ENCODE measurements around the gene COX7A2L. TPM values are rescaled to one million over a fixed set of nuclear protein-coding genes. Genes with fewer than 3 reads are reported as not detected.

Gene COX7A2L
- total and polyA plus RNA-seq, 9 of the 15 experiments (the other 6 are each of a cell fraction or from before 2014, with no cell fraction given), result 118 to 481 (median 163) TPM

DNA sequence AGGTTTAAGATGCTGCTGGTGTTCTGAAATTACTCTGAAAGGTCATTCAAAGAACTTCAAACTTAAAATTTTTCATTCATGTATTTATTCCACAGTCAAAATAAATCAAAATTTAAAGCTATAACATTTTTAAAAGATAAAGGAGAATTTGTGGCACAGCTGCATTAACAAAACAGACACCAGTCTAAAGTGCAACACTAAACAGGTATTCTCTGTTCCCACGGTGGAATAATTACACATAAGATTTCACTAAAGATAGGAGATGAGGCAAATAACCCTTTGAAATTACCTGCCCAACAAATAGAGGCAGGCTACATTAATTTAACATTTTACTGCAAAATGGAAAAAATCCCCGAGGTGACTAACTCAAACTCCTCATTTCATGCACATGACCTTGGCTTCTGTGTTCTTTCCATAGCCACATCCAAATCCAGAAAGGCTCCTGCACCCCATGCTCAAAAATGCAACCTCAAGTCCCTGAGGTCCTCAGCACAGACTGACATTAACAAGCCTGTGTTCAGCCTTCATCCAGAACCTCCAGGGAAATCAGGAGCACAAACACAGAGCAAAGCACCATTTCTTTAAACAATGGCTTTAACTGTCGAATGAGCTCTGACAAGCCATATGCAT lies 10.5 kb downstream of the COX7A2L start (continued):
- TF ChIP-seq, protein P1, sequence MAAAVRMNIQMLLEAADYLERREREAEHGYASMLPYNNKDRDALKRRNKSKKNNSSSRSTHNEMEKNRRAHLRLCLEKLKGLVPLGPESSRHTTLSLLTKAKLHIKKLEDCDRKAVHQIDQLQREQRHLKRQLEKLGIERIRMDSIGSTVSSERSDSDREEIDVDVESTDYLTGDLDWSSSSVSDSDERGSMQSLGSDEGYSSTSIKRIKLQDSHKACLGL (CRISPR knock-in tag; IDR thresholded peaks at IDR 0.05; ENCODE audit: borderline replicate concordance, poor library complexity, severe bottlenecking), result no peak
- no peak for TF ChIP-seq MAFF (IDR thresholded peaks at IDR 0.05; ENCODE audit: low read length)

DNA sequence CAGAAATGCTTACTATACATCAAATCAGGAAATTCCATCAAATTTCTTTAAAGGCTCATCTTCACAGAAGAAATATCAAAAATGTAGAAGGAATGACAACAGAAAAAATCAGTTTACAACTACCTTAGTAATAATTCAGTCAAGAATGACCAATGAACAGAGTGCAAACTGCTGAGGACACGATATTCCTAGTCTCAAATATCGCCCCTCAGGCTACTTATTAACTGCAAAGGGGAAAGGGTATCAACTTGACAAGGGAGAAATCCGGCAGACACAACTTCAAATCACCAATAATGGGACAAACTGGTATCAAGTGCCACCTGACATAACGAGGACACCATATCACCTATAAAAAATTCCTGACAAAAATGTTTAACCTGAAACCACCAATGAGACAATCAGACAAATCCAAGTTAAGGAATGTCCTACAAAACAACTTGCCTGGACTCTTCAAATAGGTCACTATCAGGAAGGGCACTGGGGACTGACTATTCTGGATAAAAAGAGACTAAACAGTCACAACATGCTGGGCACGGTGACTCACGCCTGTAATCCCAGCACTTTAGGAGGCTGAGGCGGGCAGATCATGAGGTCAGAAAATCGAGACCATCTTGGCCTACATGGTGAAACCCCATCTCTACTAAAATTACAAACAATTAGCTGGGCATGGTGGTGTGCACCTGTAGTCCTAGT lies 12.8 kb downstream of the COX7A2L start:
- Histone ChIP-seq H3K9me3 (replicated peaks; ENCODE audit: control insufficient read depth, insufficient read depth, low read depth, low read length) (no peaks in the 10 kb centered on the region), H3K79me2 (ENCODE audit: control insufficient read depth, insufficient read depth, low read length) (peaks cover 64% of the 10 kb centered on the region), H2AFZ (ENCODE audit: low read depth, low read length) (no peak overlapping the region), H4K20me1 (replicated peaks; ENCODE audit: control insufficient read depth, insufficient read depth, low read length) (no peaks in the 10 kb centered on the region), H3K36me3 (ENCODE audit: control insufficient read depth, insufficient read depth, low read length) (peaks cover 86% of the 10 kb centered on the region), H3K9me1 (ENCODE audit: control insufficient read depth, insufficient read depth, low read length) (no peaks in the 10 kb centered on the region), H3K4me1 (replicated peaks in 1 of 2; ENCODE audit: control insufficient read depth in 2 of 2, insufficient read depth in 2 of 2, low read length in 2 of 2) (peaks cover 0 to 1% of the 10 kb centered on the region in 2 experiments; a peak in 1 of 5 replicates), H3K4me2 (ENCODE audit: insufficient read depth, low read length) (no peak overlapping the region), H3K9ac (ENCODE audit: insufficient read depth in 1 of 2, low read depth in 2 of 2, low read length in 2 of 2) (no peak overlapping the region), H3K27me3 (ENCODE audit: control insufficient read depth in 2 of 2, insufficient read depth in 2 of 2, low read length in 2 of 2) (no peaks in the 10 kb centered on the region), H3K4me3 (no peak overlapping the region), H3K27ac (ENCODE audit: extremely low read depth, low read depth, low read length) (no peak overlapping the region)
- in situ Hi-C loops (cut with MboI), result no loop called here
- POLR2A ChIA-PET, result no interaction called here
- no peak for FAIRE-seq
- ATAC-seq, result no peak
- CTCF ChIA-PET (ENCODE audit: low intra/inter-chr PET ratio), result no interaction called here
- BruUV-seq (replicated peaks), result no TSS peak
- intact Hi-C loops (cut with micrococcal nuclease), result no loop called here
- 95% methylated on average over 8 of the region's 8 CpGs for WGBS (ENCODE audit: insufficient coverage, low coverage, missing lambda C conversion rate)
- DNase-seq (ENCODE audit: extremely low read depth in 1 of 4, low spot score in 3 of 4), result no peak
- TF ChIP-seq, protein P2, sequence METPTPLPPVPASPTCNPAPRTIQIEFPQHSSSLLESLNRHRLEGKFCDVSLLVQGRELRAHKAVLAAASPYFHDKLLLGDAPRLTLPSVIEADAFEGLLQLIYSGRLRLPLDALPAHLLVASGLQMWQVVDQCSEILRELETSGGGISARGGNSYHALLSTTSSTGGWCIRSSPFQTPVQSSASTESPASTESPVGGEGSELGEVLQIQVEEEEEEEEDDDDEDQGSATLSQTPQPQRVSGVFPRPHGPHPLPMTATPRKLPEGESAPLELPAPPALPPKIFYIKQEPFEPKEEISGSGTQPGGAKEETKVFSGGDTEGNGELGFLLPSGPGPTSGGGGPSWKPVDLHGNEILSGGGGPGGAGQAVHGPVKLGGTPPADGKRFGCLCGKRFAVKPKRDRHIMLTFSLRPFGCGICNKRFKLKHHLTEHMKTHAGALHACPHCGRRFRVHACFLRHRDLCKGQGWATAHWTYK (CRISPR knock-in tag; IDR thresholded peaks at IDR 0.05), result no peak
- TF ChIP-seq OTX1 (CRISPR knock-in tag; IDR thresholded peaks at IDR 0.05), result no peak
- no peak for TF ChIP-seq MAFK (IDR thresholded peaks at IDR 0.05; ENCODE audit: low read length)
- TF ChIP-seq POLR2H (tag; IDR thresholded peaks at IDR 0.05; ENCODE audit: low read depth), result no peak
- no peak for TF ChIP-seq TEAD2 (tag; IDR thresholded peaks at IDR 0.05)
- TF ChIP-seq, protein P3, sequence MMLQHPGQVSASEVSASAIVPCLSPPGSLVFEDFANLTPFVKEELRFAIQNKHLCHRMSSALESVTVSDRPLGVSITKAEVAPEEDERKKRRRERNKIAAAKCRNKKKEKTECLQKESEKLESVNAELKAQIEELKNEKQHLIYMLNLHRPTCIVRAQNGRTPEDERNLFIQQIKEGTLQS (IDR thresholded peaks at IDR 0.05), result no peak
- TF ChIP-seq, protein P3 (CRISPR knock-in tag; conservative IDR thresholded peaks at IDR 0.05), result no peak
- TF ChIP-seq MAZ (CRISPR knock-in tag; conservative IDR thresholded peaks at IDR 0.05 in 1 of 2, IDR thresholded peaks at IDR 0.05 in 1 of 2), result no peak
- no peak for TF ChIP-seq ZNF780A (CRISPR knock-in tag; IDR thresholded peaks at IDR 0.05)
- no peak for TF ChIP-seq ZNF175 (CRISPR knock-in tag; IDR thresholded peaks at IDR 0.05; ENCODE audit: low read depth)
- TF ChIP-seq RBM39 (optimal IDR thresholded peaks at IDR 0.05; ENCODE audit: low read depth, low read length), result no peak
- no peak for TF ChIP-seq CCAR2 (IDR thresholded peaks at IDR 0.05; ENCODE audit: low read depth, low read length)
- no peak for TF ChIP-seq EP400 (IDR thresholded peaks at IDR 0.05)
- no peak for TF ChIP-seq POLR2B (IDR thresholded peaks at IDR 0.05; ENCODE audit: low read depth, partially characterized antibody)
- TF ChIP-seq NR2C1 (IDR thresholded peaks at IDR 0.05), result no peak
- TF ChIP-seq NR2C1 (tag; IDR thresholded peaks at IDR 0.05), result no peak
- TF ChIP-seq TARDBP (IDR thresholded peaks at IDR 0.05), result no peak
- no peak for TF ChIP-seq SNIP1 (IDR thresholded peaks at IDR 0.05; ENCODE audit: low read depth)
